CD4-positive, alpha-beta T cell treated with Interleukin-2 at 100 ng/mL for 4 hours (primary cell): ENCODE data around the gene PLK1.
"Not testable (repeated sequence)": the region's sequence is repeated elsewhere in the genome, so short reads cannot be mapped to it uniquely, and the experiment has no call there.

ENCODE experiments used
- DNase-seq: peaks from one replicate; pipeline ENCODE4 v3.0.0-alpha.2; 2020; ENCODE audit warnings: low spot score

The PLK1 gene

GRCh38 chr16:23710504-23710903 lies 31.8 kb downstream of the PLK1 start:
- no peak for DNase-seq

DNA sequence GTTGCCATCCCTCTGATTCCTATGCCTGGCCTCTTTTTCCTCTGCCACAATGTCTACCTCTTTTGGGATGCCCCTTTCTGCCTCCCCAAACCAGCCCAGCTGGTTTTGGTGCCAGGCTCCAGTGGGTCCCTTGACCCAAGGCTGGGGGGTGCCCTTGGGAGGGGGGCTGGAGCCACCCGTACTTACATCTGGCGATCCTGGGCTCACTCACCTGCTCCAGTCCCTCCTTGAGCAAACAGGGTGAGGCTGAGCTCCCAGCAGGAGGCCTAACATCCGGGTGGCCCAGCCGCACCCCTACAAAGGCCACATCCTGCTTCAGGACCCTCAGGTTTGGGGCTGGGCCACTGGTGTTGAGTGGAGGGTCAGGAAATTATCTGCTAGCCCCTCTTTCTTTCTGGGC lies 33.1 kb downstream of the PLK1 start:
- no peak for DNase-seq

DNA sequence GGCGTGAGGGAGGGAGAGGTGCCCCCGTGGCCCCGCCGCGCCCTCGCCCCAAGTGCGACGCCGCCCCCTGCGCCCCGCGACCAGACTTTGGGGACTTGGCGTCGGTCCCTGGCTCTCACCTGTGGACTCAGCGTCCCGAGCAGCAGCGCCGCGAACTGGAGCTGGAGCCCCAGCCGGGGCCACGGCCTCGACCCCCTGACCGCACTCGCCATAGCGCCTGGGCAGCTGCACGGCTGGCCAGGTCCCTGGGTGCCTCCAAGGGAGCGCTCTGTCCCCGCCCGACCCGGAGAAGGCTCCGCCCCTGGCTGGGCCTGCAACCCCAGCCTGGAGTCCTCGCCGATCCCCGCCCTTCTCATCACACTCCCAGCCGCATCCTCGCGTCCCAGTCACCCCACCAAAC lies 34.3 kb downstream of the PLK1 start, which contains the start of gene ERN2:
Gene ERN2 (minus strand): TSS at position 247 of the 400 bp plus-strand sequence. CDS start 35 bp downstream, at position 212.
- no peak for DNase-seq

DNA sequence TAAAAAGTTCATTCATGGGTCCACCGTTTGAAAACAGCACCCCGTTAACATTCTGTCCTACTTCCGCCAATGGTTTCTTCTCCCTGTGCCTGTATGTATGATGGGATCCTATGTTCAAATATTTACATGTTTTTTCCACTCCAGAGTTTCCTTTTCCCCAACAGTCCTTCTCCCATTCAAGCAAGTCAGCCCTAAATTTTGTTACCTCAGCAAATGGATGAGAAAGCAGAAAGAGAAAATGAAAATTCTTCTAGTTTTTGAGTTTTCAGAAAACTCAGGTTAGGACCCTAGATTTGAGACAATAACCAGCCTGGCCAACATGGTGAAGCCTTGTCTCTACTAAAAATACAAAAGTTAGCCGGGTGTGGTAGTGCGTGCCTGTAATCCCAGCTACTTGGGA lies 37.8 kb downstream of the PLK1 start:
- DNase-seq: no peak

GRCh38 chr16:23722613-23723240 lies 44.0 kb downstream of the PLK1 start:
- DNase-seq: not testable (repeated sequence)

- no peak for DNase-seq
Observed at GRCh38 chr16:23724096-23724784, 45.6 kb downstream of the PLK1 start.

DNA sequence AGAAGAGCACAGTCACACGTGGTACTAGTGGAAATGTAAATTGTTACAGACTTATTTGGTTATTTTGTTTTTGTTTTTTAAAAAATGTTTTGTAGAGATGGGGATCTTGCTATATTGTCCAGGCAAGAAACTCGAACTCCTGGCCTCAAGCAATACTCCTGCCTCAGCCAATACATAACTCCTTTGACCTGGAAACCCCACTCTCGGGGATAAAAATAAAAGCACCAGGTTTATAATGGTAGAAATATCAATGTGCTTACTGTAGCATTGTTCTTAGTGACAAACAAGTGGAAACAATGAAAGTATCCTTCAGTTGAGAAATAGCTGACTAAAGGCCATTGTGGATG lies 46.1 kb downstream of the PLK1 start:
- DNase-seq: no peak

GRCh38 chr16:23726710-23727109 lies 48.0 kb downstream of the PLK1 start:
- DNase-seq: no peak

- no peak for DNase-seq
Observed at GRCh38 chr16:23728112-23728477, 49.4 kb downstream of the PLK1 start.

GRCh38 chr16:23729503-23730424 lies 51.1 kb downstream of the PLK1 start:
- DNase-seq: no peak

- DNase-seq: no peak
Observed at GRCh38 chr16:23734176-23734893, 55.6 kb downstream of the PLK1 start.

- DNase-seq: not testable (repeated sequence)
Observed at GRCh38 chr16:23737423-23738028, 58.8 kb downstream of the PLK1 start.

DNA sequence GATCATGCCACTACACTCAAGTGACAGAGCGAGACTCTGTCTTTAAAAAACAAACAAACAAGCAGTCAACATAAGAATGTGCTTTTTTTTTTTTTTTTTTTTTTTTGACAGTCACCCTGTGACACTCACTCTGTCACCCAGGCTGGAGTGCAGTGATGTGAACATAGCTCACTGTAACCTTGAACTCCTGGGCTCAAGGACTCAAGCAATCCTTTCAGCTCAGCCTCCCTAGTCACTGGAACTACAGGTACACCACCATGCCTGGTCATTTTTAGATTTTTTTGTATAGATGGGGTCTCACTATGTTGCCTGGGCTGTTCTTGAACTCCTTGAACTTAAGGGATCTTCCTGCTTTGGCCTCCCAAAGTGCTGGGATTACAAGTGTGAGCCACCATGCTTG lies 60.8 kb downstream of the PLK1 start:
- no peak for DNase-seq
